ENCODE results near the gene TBC1D2.

The TBC1D2 gene

DNA sequence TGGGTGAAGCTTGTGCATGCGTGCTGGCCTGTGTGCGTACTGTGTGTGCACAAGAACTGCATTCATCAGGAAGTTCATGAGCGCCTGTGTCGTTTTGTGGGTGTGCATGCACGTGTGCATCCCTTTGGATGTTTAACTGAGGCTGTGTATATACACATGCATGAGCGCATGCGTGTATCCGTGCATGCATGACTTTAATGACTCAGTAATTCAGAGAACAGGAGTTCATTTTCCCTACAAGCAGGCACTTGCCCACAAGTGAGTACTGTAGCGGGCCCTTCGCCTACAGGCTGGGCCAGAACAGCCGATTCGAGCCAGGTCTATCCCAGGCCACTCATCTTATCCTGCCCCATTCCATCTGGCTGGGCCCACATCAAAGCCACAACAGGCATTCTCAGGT, 92.8 kb downstream of the TBC1D2 start (continued):
- no peak for TF ChIP-seq ZNF148 (tag by site-specific recombination; IDR thresholded peaks at IDR 0.05; ENCODE audit: borderline replicate concordance)
- TF ChIP-seq ZEB2 (tag by site-specific recombination; IDR thresholded peaks at IDR 0.05): no peak
- no peak for TF ChIP-seq BCL6B (tag by site-specific recombination; IDR thresholded peaks at IDR 0.05)
- no peak for TF ChIP-seq ZNF701 (tag by site-specific recombination; IDR thresholded peaks at IDR 0.05)
- no peak for TF ChIP-seq ZNF157 (tag by site-specific recombination; IDR thresholded peaks at IDR 0.05)

GRCh38 chr9:98161851-98162250, 93.6 kb downstream of the TBC1D2 start:
- no peaks in the 10 kb centered on the region for H3K36me3 ChIP-seq (ENCODE audit: control insufficient read depth in 2 of 2, insufficient read depth in 1 of 2, low read length in 2 of 2)
- H3K9me3 ChIP-seq (ENCODE audit: control insufficient read depth, insufficient read depth, low read depth, low read length): no peaks in the 10 kb centered on the region
- TF ChIP-seq MEIS1 (CRISPR knock-in tag; IDR thresholded peaks at IDR 0.05; ENCODE audit: borderline replicate concordance): no peak
- no peak for TF ChIP-seq ZNF473 (tag by site-specific recombination; IDR thresholded peaks at IDR 0.05)
- no peak for TF ChIP-seq ZNF830 (tag by site-specific recombination; IDR thresholded peaks at IDR 0.05; ENCODE audit: low read depth)
- no peak for TF ChIP-seq MYNN (tag by site-specific recombination; IDR thresholded peaks at IDR 0.05; ENCODE audit: borderline replicate concordance)
- no peak for TF ChIP-seq ZNF214 (tag by site-specific recombination; IDR thresholded peaks at IDR 0.05; ENCODE audit: borderline replicate concordance)
- TF ChIP-seq, protein P1, sequence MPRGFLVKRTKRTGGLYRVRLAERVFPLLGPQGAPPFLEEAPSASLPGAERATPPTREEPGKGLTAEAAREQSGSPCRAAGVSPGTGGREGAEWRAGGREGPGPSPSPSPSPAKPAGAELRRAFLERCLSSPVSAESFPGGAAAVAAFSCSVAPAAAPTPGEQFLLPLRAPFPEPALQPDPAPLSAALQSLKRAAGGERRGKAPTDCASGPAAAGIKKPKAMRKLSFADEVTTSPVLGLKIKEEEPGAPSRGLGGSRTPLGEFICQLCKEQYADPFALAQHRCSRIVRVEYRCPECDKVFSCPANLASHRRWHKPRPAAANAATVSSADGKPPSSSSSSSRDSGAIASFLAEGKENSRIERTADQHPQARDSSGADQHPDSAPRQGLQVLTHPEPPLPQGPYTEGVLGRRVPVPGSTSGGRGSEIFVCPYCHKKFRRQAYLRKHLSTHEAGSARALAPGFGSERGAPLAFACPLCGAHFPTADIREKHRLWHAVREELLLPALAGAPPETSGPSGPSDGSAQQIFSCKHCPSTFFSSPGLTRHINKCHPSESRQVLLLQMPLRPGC (tag by site-specific recombination; IDR thresholded peaks at IDR 0.05): no peak
- no peak for TF ChIP-seq ZNF777 (tag by site-specific recombination; IDR thresholded peaks at IDR 0.05; ENCODE audit: borderline replicate concordance)
- no peak overlapping the region for H3K27ac ChIP-seq (ENCODE audit: extremely low read depth, low read depth, low read length)
- H3K4me1 ChIP-seq (ENCODE audit: control insufficient read depth, insufficient read depth, low read length): no peaks in the 10 kb centered on the region
- H3K4me3 ChIP-seq (ENCODE audit: low read depth, low read length): no peak overlapping the region
- CTCF ChIA-PET: interaction anchor here (0.6 kb wide), 1 partner anchor 61 kb away, joined by 3 read pairs; no protein-coding TSS in a partner anchor
- POLR2A ChIA-PET: no interaction called here

- H3K36me3 ChIP-seq (ENCODE audit: control insufficient read depth in 2 of 2, insufficient read depth in 1 of 2, low read length in 2 of 2): no peaks in the 10 kb centered on the region
- ChIA-PET CTCF (no interaction called here), POLR2A (no interaction called here)
- H3K9me3 ChIP-seq (ENCODE audit: control insufficient read depth, insufficient read depth, low read depth, low read length): no peaks in the 10 kb centered on the region
- no peak overlapping the region for H3K4me3 ChIP-seq (ENCODE audit: low read depth, low read length)
- TF ChIP-seq HOXA7 (CRISPR knock-in tag; IDR thresholded peaks at IDR 0.05; ENCODE audit: borderline replicate concordance) (no peak), ZNF544 (tag by site-specific recombination; IDR thresholded peaks at IDR 0.05) (no peak)
- H3K4me1 ChIP-seq (ENCODE audit: control insufficient read depth, insufficient read depth, low read length): no peaks in the 10 kb centered on the region
- no peak overlapping the region for H3K27ac ChIP-seq (ENCODE audit: extremely low read depth, low read depth, low read length)
These were observed 95.7 kb downstream of the TBC1D2 start for GRCh38 chr9:98159790-98160189.

- Histone ChIP-seq H3K36me3 (ENCODE audit: control insufficient read depth in 2 of 2, insufficient read depth in 1 of 2, low read length in 2 of 2) (no peaks in the 10 kb centered on the region), H3K4me1 (ENCODE audit: control insufficient read depth, insufficient read depth, low read length) (no peaks in the 10 kb centered on the region), H3K9me3 (ENCODE audit: control insufficient read depth, insufficient read depth, low read depth, low read length) (no peaks in the 10 kb centered on the region), H3K4me3 (ENCODE audit: low read depth, low read length) (no peak overlapping the region), H3K27ac (ENCODE audit: extremely low read depth, low read depth, low read length) (no peak overlapping the region)
- ChIA-PET POLR2A (no interaction called here), CTCF (interaction anchor here (0.5 kb wide), 1 partner anchor 25 kb away, joined by 3 read pairs; no protein-coding TSS in a partner anchor)
- TF ChIP-seq ZSCAN18 (tag by site-specific recombination; IDR thresholded peaks at IDR 0.05) (no peak), TCF7L2 (IDR thresholded peaks at IDR 0.05; ENCODE audit: borderline replicate concordance, low read depth, low read length) (no peak), BCL6B (tag by site-specific recombination; IDR thresholded peaks at IDR 0.05) (no peak), ZNF549 (tag by site-specific recombination; IDR thresholded peaks at IDR 0.05) (no peak), ZNF558 (tag by site-specific recombination; IDR thresholded peaks at IDR 0.05) (no peak), ZNF571 (tag by site-specific recombination; IDR thresholded peaks at IDR 0.05) (no peak), ZNF660 (tag by site-specific recombination; IDR thresholded peaks at IDR 0.05) (no peak)
- TF ChIP-seq, protein P2, sequence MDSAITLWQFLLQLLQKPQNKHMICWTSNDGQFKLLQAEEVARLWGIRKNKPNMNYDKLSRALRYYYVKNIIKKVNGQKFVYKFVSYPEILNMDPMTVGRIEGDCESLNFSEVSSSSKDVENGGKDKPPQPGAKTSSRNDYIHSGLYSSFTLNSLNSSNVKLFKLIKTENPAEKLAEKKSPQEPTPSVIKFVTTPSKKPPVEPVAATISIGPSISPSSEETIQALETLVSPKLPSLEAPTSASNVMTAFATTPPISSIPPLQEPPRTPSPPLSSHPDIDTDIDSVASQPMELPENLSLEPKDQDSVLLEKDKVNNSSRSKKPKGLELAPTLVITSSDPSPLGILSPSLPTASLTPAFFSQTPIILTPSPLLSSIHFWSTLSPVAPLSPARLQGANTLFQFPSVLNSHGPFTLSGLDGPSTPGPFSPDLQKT (IDR thresholded peaks at IDR 0.05; ENCODE audit: borderline replicate concordance, low read depth, low read length): no peak
These were observed 96.1 kb downstream of the TBC1D2 start for GRCh38 chr9:98159301-98159700.
